ENCODE data around the gene ZBTB42. TPM values are rescaled to one million over a fixed set of nuclear protein-coding genes. Genes with fewer than 3 reads are reported as not detected.

Gene ZBTB42
- total RNA-seq, 2 donors from 2014 or later = 1.3 to 3.0 TPM

- no peaks in the 10 kb centered on the region for H3K27me3 Mint-ChIP-seq
- H3K27ac Mint-ChIP-seq = no peak overlapping the region
- ATAC-seq = no peak
- peaks cover 0 to 5% of the 10 kb centered on the region in 2 donors for H3K4me1 Mint-ChIP-seq (ENCODE audit: low read depth in 2 of 2)
- DNase-seq (ENCODE audit: low spot score) = no peak
- H3K36me3 Mint-ChIP-seq = no peaks in the 10 kb centered on the region
- H3K4me3 Mint-ChIP-seq = no peak overlapping the region
- no peaks in the 10 kb centered on the region for H3K9me3 Mint-ChIP-seq
Measured at GRCh38 chr14:104765517-104765916, 35.4 kb upstream of the ZBTB42 start.

DNA sequence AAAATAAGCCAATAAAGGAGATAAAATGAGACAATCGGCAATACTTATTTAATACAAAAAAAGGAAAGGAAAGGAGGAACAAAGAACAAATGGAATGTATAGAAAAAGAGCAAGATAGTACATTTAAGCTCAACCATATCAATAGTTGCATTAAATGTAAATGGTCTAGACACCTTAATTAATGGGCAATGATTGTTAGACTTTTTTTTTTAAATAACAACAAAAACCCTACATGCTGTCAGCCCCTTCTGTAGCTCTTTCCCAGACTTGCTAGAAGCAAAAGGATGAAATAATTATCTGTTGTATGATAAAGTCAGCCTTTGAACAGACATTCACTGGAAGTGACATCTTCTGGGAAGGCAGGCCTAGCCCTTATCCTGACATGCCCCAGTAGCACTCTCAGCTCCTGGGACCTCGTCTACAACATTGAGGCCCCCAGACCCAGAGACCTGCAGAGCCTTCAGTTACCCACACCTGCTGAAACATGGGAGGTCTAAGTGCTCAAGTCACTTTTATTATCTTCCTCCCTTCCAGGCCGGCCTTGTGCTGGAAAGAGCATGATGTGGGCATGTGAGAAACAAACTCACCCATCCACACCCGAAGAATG is 34.5 kb upstream of the ZBTB42 start:
- no peaks in the 10 kb centered on the region for H3K9me3 Mint-ChIP-seq
- no peak for ATAC-seq
- H3K36me3 Mint-ChIP-seq = no peaks in the 10 kb centered on the region

DNA sequence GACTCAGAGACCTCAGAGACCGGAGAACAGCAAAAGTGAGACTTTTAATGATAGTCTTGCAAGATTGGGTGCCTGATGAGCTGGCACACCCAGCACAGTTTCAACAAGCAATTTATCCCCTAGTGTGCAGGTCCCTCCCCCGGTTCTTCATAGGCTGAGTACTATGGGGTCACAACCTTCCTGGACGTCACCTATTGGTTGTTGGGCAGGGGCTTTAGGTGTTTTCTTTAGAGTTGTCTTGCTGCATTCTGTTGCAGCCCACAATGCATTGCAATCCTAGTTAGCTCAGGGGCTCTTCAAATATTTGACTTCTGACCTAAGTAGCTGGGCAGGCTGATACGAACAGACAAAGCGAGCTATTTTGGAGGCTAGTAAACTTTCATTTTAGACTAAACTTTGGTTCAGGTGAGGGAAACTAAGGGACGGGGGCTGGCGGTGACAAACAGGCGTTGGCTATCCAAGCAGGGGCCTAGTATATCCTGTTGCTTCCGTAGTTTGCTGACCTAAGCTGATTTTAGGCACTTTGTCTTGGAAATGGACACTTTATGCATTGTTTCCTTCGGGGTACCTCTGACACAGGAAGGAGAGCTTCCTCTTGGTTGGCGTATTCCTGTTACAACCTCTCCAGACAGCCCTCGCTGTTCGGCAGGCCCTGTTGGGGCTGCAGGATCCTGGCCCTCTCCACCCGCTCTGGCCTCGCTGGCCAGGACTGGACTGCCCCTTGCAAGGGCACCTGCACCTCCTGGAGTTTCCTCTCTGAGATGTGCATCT is 33.9 kb upstream of the ZBTB42 start:
- Mint-ChIP-seq H3K36me3 (no peaks in the 10 kb centered on the region), H3K27ac (no peak overlapping the region)

More for the DNA sequence above, 34.5 kb upstream of the ZBTB42 start:
- no peak overlapping the region for H3K27ac Mint-ChIP-seq
- no peaks in the 10 kb centered on the region for H3K27me3 Mint-ChIP-seq
- peaks cover 0 to under 1% of the 10 kb centered on the region in 2 donors for H3K4me1 Mint-ChIP-seq (ENCODE audit: low read depth in 2 of 2)
- H3K4me3 Mint-ChIP-seq = no peak overlapping the region
- no peak for DNase-seq (ENCODE audit: low spot score)

DNA sequence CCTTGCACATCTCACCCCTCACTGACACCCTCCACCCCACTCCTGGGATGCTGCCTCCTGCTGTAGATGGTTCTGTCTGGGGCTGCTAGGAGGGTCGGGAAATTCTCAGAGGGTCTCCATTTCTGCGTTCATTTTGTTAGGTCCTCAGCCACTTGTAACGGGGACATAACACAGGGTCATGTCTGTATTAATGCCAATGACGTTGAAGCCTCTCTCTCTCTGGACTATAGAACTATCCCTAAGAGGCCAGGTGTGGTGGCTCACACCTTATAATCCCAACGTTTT is 33.3 kb upstream of the ZBTB42 start:
- ATAC-seq (no peak), DNase-seq (ENCODE audit: low spot score) (no peak)
- Mint-ChIP-seq H3K9me3 (no peaks in the 10 kb centered on the region), H3K36me3 (no peaks in the 10 kb centered on the region), H3K4me1 (ENCODE audit: low read depth in 2 of 2) (no peaks in the 10 kb centered on the region), H3K27me3 (no peaks in the 10 kb centered on the region), H3K27ac (no peak overlapping the region), H3K4me3 (no peak overlapping the region)

More for the DNA sequence above, 33.9 kb upstream of the ZBTB42 start:
- Mint-ChIP-seq H3K4me3 (no peak overlapping the region), H3K4me1 (ENCODE audit: low read depth in 2 of 2) (no peaks in the 10 kb centered on the region), H3K27me3 (no peaks in the 10 kb centered on the region), H3K9me3 (no peaks in the 10 kb centered on the region)
- no peak for ATAC-seq
- DNase-seq (ENCODE audit: low spot score) = no peak

GRCh38 chr14:104768437-104769323 is 32.2 kb upstream of the ZBTB42 start:
- H3K36me3 Mint-ChIP-seq = no peaks in the 10 kb centered on the region
- DNase-seq (ENCODE audit: low spot score) (peak; percentile 90), ATAC-seq (peak; percentile 87 to 92)
- no peaks in the 10 kb centered on the region for H3K4me1 Mint-ChIP-seq (ENCODE audit: low read depth in 2 of 2)
- H3K9me3 Mint-ChIP-seq = no peaks in the 10 kb centered on the region
- no peaks in the 10 kb centered on the region for H3K27me3 Mint-ChIP-seq
- H3K27ac Mint-ChIP-seq = no peak overlapping the region
- H3K4me3 Mint-ChIP-seq = no peak overlapping the region

- Mint-ChIP-seq H3K4me3 (no peak overlapping the region), H3K27me3 (no peaks in the 10 kb centered on the region), H3K36me3 (no peaks in the 10 kb centered on the region), H3K27ac (no peak overlapping the region), H3K9me3 (no peaks in the 10 kb centered on the region), H3K4me1 (ENCODE audit: low read depth in 2 of 2) (no peaks in the 10 kb centered on the region)
- ATAC-seq (no peak), DNase-seq (ENCODE audit: low spot score) (no peak)
Measured at GRCh38 chr14:104769324-104770071, 31.4 kb upstream of the ZBTB42 start.

- Mint-ChIP-seq H3K36me3 (no peaks in the 10 kb centered on the region), H3K4me3 (no peak overlapping the region), H3K27ac (no peak overlapping the region), H3K9me3 (no peaks in the 10 kb centered on the region), H3K27me3 (no peaks in the 10 kb centered on the region), H3K4me1 (ENCODE audit: low read depth in 2 of 2) (no peaks in the 10 kb centered on the region)
- ATAC-seq (no peak), DNase-seq (ENCODE audit: low spot score) (no peak)
Measured at GRCh38 chr14:104770072-104770579, 30.8 kb upstream of the ZBTB42 start.

- Mint-ChIP-seq H3K36me3 (no peaks in the 10 kb centered on the region), H3K4me1 (ENCODE audit: low read depth in 2 of 2) (no peaks in the 10 kb centered on the region), H3K27ac (no peak overlapping the region), H3K4me3 (no peak overlapping the region), H3K9me3 (no peaks in the 10 kb centered on the region), H3K27me3 (no peaks in the 10 kb centered on the region)
- ATAC-seq (no peak), DNase-seq (ENCODE audit: low spot score) (peak; percentile 45)
Measured at GRCh38 chr14:104770851-104771272, 30.0 kb upstream of the ZBTB42 start.

DNA sequence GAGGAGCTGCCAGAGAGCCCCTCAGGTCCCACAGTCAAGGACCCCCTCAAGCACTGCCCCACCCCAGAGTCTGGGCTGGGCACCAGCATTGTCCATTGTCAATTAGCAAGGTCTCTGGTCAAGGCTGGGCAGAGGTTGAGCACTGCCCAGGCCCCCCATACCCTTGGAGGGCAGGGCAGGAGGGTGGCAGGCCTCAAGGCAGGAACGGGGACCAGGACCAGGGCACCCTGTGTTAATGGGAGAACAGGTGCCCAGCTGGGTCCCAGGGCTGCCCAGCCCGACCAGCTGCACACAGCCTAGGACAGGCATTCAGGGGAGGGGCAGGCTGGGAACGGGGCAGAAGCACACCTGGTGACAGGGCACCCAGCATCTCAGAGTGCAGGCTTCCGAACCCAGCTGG is 29.5 kb upstream of the ZBTB42 start:
- no peak overlapping the region for H3K27ac Mint-ChIP-seq
- H3K27me3 Mint-ChIP-seq = no peaks in the 10 kb centered on the region
- ATAC-seq (no peak), DNase-seq (ENCODE audit: low spot score) (peak; percentile 51)
- H3K4me3 Mint-ChIP-seq = no peak overlapping the region
- H3K36me3 Mint-ChIP-seq = no peaks in the 10 kb centered on the region
- H3K4me1 Mint-ChIP-seq (ENCODE audit: low read depth in 2 of 2) = no peaks in the 10 kb centered on the region
- H3K9me3 Mint-ChIP-seq = no peaks in the 10 kb centered on the region

DNA sequence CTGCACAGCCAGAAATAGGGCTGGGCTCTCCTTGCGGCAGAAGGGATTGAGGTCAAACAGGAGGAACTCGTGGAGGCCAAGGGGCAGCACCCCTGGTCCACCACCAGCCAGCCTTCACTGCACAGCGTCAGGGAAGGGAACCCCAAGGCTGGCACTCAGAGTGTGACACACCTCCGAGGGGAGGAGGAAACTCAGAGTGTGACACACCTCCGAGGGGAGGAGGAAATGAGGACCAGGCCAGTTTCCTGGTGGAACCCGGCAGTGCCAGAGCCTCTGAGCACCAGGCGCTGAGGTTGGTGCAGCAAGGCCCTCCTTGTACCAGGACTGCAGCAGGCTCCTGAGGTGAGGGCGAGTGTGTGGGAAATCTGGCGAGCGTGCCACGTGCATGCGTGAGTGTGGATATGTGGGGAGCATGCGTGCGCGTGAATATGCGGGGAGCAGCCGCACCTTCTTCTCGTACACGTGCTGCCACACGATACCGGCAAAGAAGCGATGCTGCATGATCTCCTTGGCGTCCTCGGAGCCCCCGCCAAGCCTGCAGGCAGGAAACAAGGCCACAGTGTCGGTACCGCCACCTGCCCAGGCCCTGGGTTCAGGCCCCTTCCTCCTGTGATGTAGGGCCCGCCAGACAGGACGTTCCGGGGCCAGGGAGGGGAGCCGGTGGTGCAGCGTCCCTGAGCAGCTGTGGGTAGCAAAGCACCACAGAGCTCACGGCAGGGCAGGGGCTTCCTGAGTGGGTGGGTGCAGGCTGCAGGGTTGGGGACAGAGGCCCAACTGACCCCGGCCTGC is 28.8 kb upstream of the ZBTB42 start:
- Mint-ChIP-seq H3K36me3 (no peaks in the 10 kb centered on the region), H3K4me3 (no peak overlapping the region), H3K9me3 (no peaks in the 10 kb centered on the region), H3K27ac (no peak overlapping the region), H3K27me3 (no peaks in the 10 kb centered on the region), H3K4me1 (ENCODE audit: low read depth in 2 of 2) (no peaks in the 10 kb centered on the region)
- DNase-seq (ENCODE audit: low spot score) (no peak), ATAC-seq (no peak)

GRCh38 chr14:104772707-104773504 is 28.0 kb upstream of the ZBTB42 start:
- no peak overlapping the region for H3K4me3 Mint-ChIP-seq
- H3K4me1 Mint-ChIP-seq (ENCODE audit: low read depth in 2 of 2) = no peaks in the 10 kb centered on the region
- no peaks in the 10 kb centered on the region for H3K36me3 Mint-ChIP-seq
- H3K9me3 Mint-ChIP-seq = no peaks in the 10 kb centered on the region
- ATAC-seq (no peak), DNase-seq (ENCODE audit: low spot score) (no peak)
- no peaks in the 10 kb centered on the region for H3K27me3 Mint-ChIP-seq
- no peak overlapping the region for H3K27ac Mint-ChIP-seq
